Ishikawa (cell line): ENCODE measurements around the gene TRIM5.

ENCODE experiments used
- CEBPB ChIP-seq: IDR thresholded peaks from 2 replicates; pipeline ENCODE4 v1.6.1; 2012
- CREB1 ChIP-seq: IDR thresholded peaks from 2 replicates; pipeline ENCODE4 v1.6.1; 2012; ENCODE audit warnings: low read depth
- EGR1 ChIP-seq: IDR thresholded peaks from 2 replicates; pipeline ENCODE4 v1.6.1; 2012
- EP300 ChIP-seq: IDR thresholded peaks from 2 replicates; pipeline ENCODE4 v1.6.1; 2012; ENCODE audit warnings: borderline replicate concordance
- FOXM1 ChIP-seq: IDR thresholded peaks from 2 replicates; pipeline ENCODE4 v1.6.1; 2012; ENCODE audit warnings: low read depth, borderline replicate concordance
- MAX ChIP-seq: IDR thresholded peaks from 2 replicates; pipeline ENCODE4 v1.6.1; 2012
- NFIC ChIP-seq: IDR thresholded peaks from 2 replicates; pipeline ENCODE4 v1.6.1; 2012
- RAD21 ChIP-seq: IDR thresholded peaks from 2 replicates; pipeline ENCODE4 v1.6.1; 2012; ENCODE audit warnings: low read depth
- TAF1 ChIP-seq: IDR thresholded peaks from 2 replicates; pipeline ENCODE4 v1.6.1; 2012; ENCODE audit warnings: low read depth, mild to moderate bottlenecking
- TCF12 ChIP-seq: IDR thresholded peaks from 2 replicates; pipeline ENCODE4 v1.6.1; 2012; ENCODE audit warnings: low read depth
- TEAD4 ChIP-seq: IDR thresholded peaks from 2 replicates; pipeline ENCODE4 v1.6.1; 2012
- USF1 ChIP-seq: IDR thresholded peaks from 2 replicates; pipeline ENCODE4 v1.6.1; 2012
- YY1 ChIP-seq: IDR thresholded peaks from 2 replicates; pipeline ENCODE4 v1.6.1; 2012; ENCODE audit warnings: low read depth
- ZBTB7A ChIP-seq: IDR thresholded peaks from 2 replicates; pipeline ENCODE4 v1.6.1; 2012; ENCODE audit warnings: low read depth
- TF ChIP-seq, protein P1 (sequence below): IDR thresholded peaks from 2 replicates; pipeline ENCODE4 v1.6.1; 2012; ENCODE audit warnings: low read depth, mild to moderate bottlenecking

TRIM5 gene

DNA sequence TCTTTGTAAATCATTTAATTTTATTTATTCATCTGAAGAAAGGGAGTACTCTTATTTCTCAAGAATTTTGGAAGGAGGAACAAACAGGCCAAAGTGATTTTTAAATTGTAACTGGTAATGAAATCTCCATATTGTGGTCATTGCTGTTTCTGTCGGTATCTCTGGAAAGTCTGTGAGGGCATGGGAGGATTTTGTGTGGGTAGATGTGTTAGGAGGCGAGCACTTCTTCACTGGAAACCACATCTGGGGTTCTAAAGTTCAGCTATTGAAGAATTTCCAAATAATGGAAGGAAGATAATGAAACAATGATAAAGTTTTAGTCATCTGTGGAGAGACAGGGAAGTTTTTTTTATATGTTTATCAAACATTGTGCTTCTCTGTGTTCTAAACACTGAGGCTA is 53.5 kb downstream of the TRIM5 start:
- TF ChIP-seq NFIC (no peak), TCF12 (no peak), USF1 (no peak), YY1 (no peak), ZBTB7A (no peak), CREB1 (no peak), RAD21 (no peak), EGR1 (no peak), TAF1 (no peak), FOXM1 (no peak)
- TF ChIP-seq, protein P1, sequence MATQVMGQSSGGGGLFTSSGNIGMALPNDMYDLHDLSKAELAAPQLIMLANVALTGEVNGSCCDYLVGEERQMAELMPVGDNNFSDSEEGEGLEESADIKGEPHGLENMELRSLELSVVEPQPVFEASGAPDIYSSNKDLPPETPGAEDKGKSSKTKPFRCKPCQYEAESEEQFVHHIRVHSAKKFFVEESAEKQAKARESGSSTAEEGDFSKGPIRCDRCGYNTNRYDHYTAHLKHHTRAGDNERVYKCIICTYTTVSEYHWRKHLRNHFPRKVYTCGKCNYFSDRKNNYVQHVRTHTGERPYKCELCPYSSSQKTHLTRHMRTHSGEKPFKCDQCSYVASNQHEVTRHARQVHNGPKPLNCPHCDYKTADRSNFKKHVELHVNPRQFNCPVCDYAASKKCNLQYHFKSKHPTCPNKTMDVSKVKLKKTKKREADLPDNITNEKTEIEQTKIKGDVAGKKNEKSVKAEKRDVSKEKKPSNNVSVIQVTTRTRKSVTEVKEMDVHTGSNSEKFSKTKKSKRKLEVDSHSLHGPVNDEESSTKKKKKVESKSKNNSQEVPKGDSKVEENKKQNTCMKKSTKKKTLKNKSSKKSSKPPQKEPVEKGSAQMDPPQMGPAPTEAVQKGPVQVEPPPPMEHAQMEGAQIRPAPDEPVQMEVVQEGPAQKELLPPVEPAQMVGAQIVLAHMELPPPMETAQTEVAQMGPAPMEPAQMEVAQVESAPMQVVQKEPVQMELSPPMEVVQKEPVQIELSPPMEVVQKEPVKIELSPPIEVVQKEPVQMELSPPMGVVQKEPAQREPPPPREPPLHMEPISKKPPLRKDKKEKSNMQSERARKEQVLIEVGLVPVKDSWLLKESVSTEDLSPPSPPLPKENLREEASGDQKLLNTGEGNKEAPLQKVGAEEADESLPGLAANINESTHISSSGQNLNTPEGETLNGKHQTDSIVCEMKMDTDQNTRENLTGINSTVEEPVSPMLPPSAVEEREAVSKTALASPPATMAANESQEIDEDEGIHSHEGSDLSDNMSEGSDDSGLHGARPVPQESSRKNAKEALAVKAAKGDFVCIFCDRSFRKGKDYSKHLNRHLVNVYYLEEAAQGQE = no peak

DNA sequence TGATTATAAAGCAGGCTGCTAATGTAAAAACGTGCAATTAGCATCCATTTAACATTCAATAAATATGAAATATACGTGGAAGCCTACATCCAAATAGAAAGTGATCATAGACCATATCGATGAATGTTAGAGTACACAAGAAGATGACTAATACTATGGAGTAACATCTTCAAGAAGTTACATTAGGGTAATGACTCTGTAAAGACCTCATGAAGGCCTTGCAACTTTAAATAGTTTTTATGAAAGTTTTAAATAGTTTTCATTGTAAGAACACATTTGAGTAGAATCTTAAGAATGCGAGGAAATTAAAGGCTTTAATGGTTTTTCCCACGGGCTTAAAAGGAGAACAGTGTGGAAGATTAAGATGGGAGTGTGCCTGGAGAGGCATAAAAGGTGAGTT is 58.7 kb downstream of the TRIM5 start:
- TF ChIP-seq CEBPB = no peak
- TF ChIP-seq NFIC = no peak
- no peak for TF ChIP-seq TEAD4
- no peak for TF ChIP-seq YY1
- TF ChIP-seq MAX = no peak
- no peak for TF ChIP-seq EP300
- no peak for TF ChIP-seq ZBTB7A
- TF ChIP-seq USF1 = no peak
- TF ChIP-seq EGR1 = no peak
- TF ChIP-seq, protein P1 = no peak
- TF ChIP-seq FOXM1 = no peak
- no peak for TF ChIP-seq TAF1
- TF ChIP-seq TCF12 = no peak
- no peak for TF ChIP-seq CREB1

DNA sequence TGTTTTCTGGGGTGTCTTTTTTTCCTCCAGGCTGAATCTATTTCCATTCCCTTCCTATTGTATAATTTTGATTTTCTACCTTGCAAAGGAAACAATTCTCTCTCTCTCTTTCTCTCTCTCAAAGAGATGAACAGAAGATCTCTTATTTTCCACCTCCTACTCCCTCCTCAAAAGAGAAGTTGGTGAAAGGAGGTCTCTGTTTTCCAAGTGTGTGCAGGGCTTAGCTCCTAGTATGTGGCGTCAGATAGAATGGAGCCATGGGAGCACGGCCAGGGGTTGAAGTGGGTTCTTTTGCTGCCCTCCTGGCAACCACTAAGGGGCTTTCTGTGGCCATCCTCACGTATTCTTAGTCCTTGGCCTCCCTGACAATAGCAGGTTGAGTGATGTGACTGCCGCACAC is 59.6 kb downstream of the TRIM5 start:
- no peak for TF ChIP-seq FOXM1
- TF ChIP-seq NFIC = no peak
- TF ChIP-seq CREB1 = no peak
- no peak for TF ChIP-seq TEAD4
- no peak for TF ChIP-seq USF1
- TF ChIP-seq RAD21 = no peak
- no peak for TF ChIP-seq MAX
- TF ChIP-seq, protein P1 = no peak
- no peak for TF ChIP-seq CEBPB
- no peak for TF ChIP-seq EGR1
- no peak for TF ChIP-seq YY1
- TF ChIP-seq TAF1 = no peak
- TF ChIP-seq ZBTB7A = no peak

GRCh38 chr11:5624489-5625279 is 60.2 kb downstream of the TRIM5 start, which contains the start of gene TRIM34:
Gene TRIM34 (plus strand): TSS chr11:5625001. CDS start chr11:5632332, 7,331 bp downstream.
- TF ChIP-seq USF1 (no peak), EGR1 (no peak), TCF12 (no peak), NFIC (no peak), TEAD4 (no peak), CREB1 (no peak), MAX (no peak), CEBPB (no peak)
- TF ChIP-seq, protein P1 = no peak
